PC-3 (cell line): Measurements from ENCODE around the gene EIPR1. TPM values are rescaled to one million over a fixed set of nuclear protein-coding genes. Genes with fewer than 3 reads are reported as not detected.

Source experiments
- ATAC-seq: fragments of 200-7000 bp; cut with Tn5 transposase; 2 replicates; pipeline ENCODE4 v1.9.1; 2020; ENCODE audit warnings: mild to moderate bottlenecking, moderate library complexity
- BruUV-seq: library from RNA; stranded (reverse); fragments of 400-500 nt; replicated peaks from 2 replicates; lab custom pipeline; 2021; lab: Mats Ljungman, UMichigan
- CTCF ChIA-PET: fragments of 300-600 bp; sonication (Branson Sonifier 250); formaldehyde crosslinking; loops from one replicate; lab custom pipeline; 2022; ENCODE audit warnings: antibody characterized with exemption; lab: Charles Lee
- POLR2A ChIA-PET: fragments of 300-600 bp; sonication (Branson Sonifier 250); formaldehyde crosslinking; loops from one replicate; lab custom pipeline; 2022; ENCODE audit warnings: antibody characterized with exemption; ENCODE audit not compliant: unreplicated experiment; lab: Charles Lee
- DNase-seq: peaks from one replicate; pipeline ENCODE4 v3.0.0-alpha.2; 2015
- H2AFZ ChIP-seq: fragments of 300-600 bp; sonication (generic); 2 replicates; pipeline ENCODE4 v1.6.0; 2016; ENCODE audit warnings: antibody characterized with exemption, low read length
- H3F3A ChIP-seq: fragments of 300-600 bp; sonication (generic); one replicate; pipeline ENCODE4 v1.6.0; 2017; ENCODE audit warnings: antibody characterized with exemption, low read length, control low read depth, mild to moderate bottlenecking; ENCODE audit not compliant: unreplicated experiment
- H3K27ac ChIP-seq: fragments of 300-600 bp; sonication (generic); 2 replicates; pipeline ENCODE4 v1.5.1; 2016; ENCODE audit warnings: mild to moderate bottlenecking, low read length
- H3K27me3 ChIP-seq: fragments of 300-600 bp; sonication (generic); 2 replicates; pipeline ENCODE4 v1.6.1; 2016; ENCODE audit warnings: low read length, mixed read lengths
- H3K36me3 ChIP-seq: fragments of 300-600 bp; sonication (generic); 2 replicates; pipeline ENCODE4 v1.6.1; 2016; ENCODE audit warnings: low read depth, mixed run types, low read length, mixed read lengths
- H3K4me1 ChIP-seq: fragments of 300-600 bp; sonication (generic); 2 replicates; pipeline ENCODE4 v1.5.1; 2016; ENCODE audit warnings: low read length; ENCODE audit not compliant: insufficient read depth
- H3K4me2 ChIP-seq: fragments of 300-600 bp; sonication (generic); 2 replicates; pipeline ENCODE4 v1.6.0; 2016; ENCODE audit warnings: low read length
- H3K4me3 ChIP-seq: fragments of 300-600 bp; sonication (generic); 2 replicates; pipeline ENCODE4 v1.5.1; 2016; ENCODE audit warnings: mild to moderate bottlenecking, low read length, mixed read lengths
- H3K79me2 ChIP-seq: fragments of 300-600 bp; sonication (generic); 2 replicates; pipeline ENCODE4 v1.6.1; 2017; ENCODE audit warnings: low read length, mixed read lengths
- H3K9ac ChIP-seq: fragments of 300-600 bp; sonication (generic); 2 replicates; pipeline ENCODE4 v1.6.0; 2016; ENCODE audit warnings: mild to moderate bottlenecking, low read length
- H3K9me2 ChIP-seq: fragments of 300-600 bp; sonication (generic); replicated peaks from 2 replicates; pipeline ENCODE4 v1.6.1; 2016; ENCODE audit warnings: mixed run types, low read length, mixed read lengths
- H3K9me3 ChIP-seq: fragments of 300-600 bp; sonication (generic); 2 replicates; pipeline ENCODE4 v1.6.1; 2016; ENCODE audit warnings: low read length, mixed read lengths
- H4K20me1 ChIP-seq: fragments of 300-600 bp; sonication (generic); 2 replicates; pipeline ENCODE4 v1.6.1; 2016; ENCODE audit warnings: low read length, mixed read lengths
- CTCF ChIP-seq: fragments of 300-600 bp; sonication (generic); conservative IDR thresholded peaks from 2 replicates; pipeline ENCODE4 v1.5.1; 2017; ENCODE audit warnings: antibody characterized with exemption, low read depth, mild to moderate bottlenecking, low read length
- EZH2 ChIP-seq: fragments of 300-600 bp; sonication (generic); IDR thresholded peaks from one replicate; pipeline ENCODE4 v1.6.1; 2017; ENCODE audit warnings: antibody characterized with exemption, mild to moderate bottlenecking, low read length; ENCODE audit not compliant: unreplicated experiment
- EZH2phosphoT487 ChIP-seq: fragments of 300-600 bp; sonication (generic); IDR thresholded peaks from 2 replicates; pipeline ENCODE4 v1.6.1; 2018; ENCODE audit warnings: mild to moderate bottlenecking, antibody characterized with exemption, low read length, borderline replicate concordance
- intact Hi-C: fragments of 100-400 bp; cut with micrococcal nuclease; formaldehyde crosslinking; loops from 2 replicates; pipeline ENCODE4 v1.9.0; 2023
- total RNA-seq: library from RNA; depleted of rRNA; stranded (reverse); fragments of >200 nt; gene quantifications from 2 replicates; pipeline ENCODE4 v1.2.3, GENCODE V29; 2014

The EIPR1 gene
- total RNA-seq, 1 experiment from 2014 or later = 90.1 TPM

- ChIA-PET CTCF (no interaction called here), POLR2A (interaction anchor here (0.6 kb wide), 1 partner anchor 17 kb away, joined by 3 read pairs; no protein-coding TSS in a partner anchor)
- Histone ChIP-seq H3K27me3 (no peaks in the 10 kb centered on the region), H3K79me2 (no peaks in the 10 kb centered on the region), H3K9ac (no peak overlapping the region), H3K4me3 (no peak overlapping the region), H3K9me3 (no peaks in the 10 kb centered on the region), H3F3A (no peaks in the 10 kb centered on the region), H4K20me1 (no peaks in the 10 kb centered on the region), H3K4me1 (peaks cover 16% of the 10 kb centered on the region), H3K4me2 (peak overlapping the region; percentile 20; the same call in 1 of the 2 replicates), H3K27ac (peak overlapping the region; percentile 39), H3K9me2 (no peaks in the 10 kb centered on the region), H2AFZ (no peak overlapping the region), H3K36me3 (no peaks in the 10 kb centered on the region)
- no TSS peak for BruUV-seq
- DNase-seq = peak; percentile 59
- intact Hi-C loops = no loop called here
- peak; percentile 78 for ATAC-seq
- TF ChIP-seq EZH2 (no peak), CTCF (no peak), EZH2phosphoT487 (no peak)
Observed at GRCh38 chr2:3169106-3169870, 208.3 kb downstream of the EIPR1 start.

DNA sequence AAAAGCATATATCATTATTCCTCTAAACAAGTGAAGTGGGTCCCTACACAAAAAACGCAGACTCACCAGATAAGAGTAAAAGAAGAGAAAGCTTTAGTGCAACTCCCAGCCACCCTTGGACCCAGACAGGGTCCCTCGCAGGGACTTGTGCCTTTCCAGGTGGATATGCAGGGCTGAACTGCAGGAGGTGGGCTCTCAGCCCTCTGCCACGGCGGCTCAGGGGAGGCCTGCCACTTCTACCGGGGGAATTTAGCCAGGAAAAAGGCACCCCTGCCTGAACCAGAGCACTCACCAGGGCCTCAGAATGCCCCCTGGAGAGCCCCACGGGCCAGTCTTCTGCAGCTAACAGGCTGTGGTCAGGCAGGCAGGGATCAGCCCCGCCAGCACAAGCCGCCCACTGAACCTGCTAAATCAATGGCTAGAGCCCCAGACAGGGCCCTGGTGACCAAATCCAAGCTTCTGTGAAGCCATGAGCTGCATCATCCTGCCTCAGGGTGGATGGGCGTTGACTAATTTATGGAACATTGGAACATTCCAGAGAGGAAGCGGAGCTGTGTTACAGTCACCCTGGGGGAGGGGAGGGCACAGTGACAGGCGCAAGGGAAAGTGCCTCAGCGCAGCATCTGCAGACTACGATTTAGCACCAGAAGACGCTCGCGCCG, 209.3 kb downstream of the EIPR1 start:
- no TSS peak for BruUV-seq
- 0 out of 2 replicates have a peak overlapping the region, but pooled peaks have one; percentile 20 for H3K4me2 ChIP-seq

More for the DNA sequence above, 209.3 kb downstream of the EIPR1 start:
- POLR2A ChIA-PET = interaction anchor here (0.6 kb wide), 1 partner anchor 16 kb away, joined by 3 read pairs; no protein-coding TSS in a partner anchor
- no peak for TF ChIP-seq CTCF
- no peak for TF ChIP-seq EZH2phosphoT487
- TF ChIP-seq EZH2 = no peak
- intact Hi-C loops = no loop called here
- CTCF ChIA-PET = no interaction called here
- Histone ChIP-seq H4K20me1 (no peaks in the 10 kb centered on the region), H3K27me3 (no peaks in the 10 kb centered on the region), H2AFZ (no peak overlapping the region), H3K4me3 (no peak overlapping the region), H3K4me1 (peaks cover 16% of the 10 kb centered on the region), H3K27ac (peak overlapping the region; percentile 39; the same call in 1 of the 2 replicates), H3F3A (no peaks in the 10 kb centered on the region), H3K36me3 (no peaks in the 10 kb centered on the region), H3K9ac (no peak overlapping the region), H3K9me2 (no peaks in the 10 kb centered on the region), H3K79me2 (no peaks in the 10 kb centered on the region), H3K9me3 (no peaks in the 10 kb centered on the region)
- peak; percentile 81 for ATAC-seq
- DNase-seq = peak; percentile 72
